DMS53 treated with DMSO at 0.1 percent for 48 hours (cell line): ENCODE results near the gene SPATA18.
A peak's percentile ranks its signal among the peaks of the same experiment; 100 is the strongest.

Experiments
- DNase-seq: peaks from one replicate; lab custom pipeline; 2025; ENCODE audit not compliant: unreplicated experiment; lab: John Stamatoyannopoulos, UW

Gene SPATA18

GRCh38 chr4:52051213-52051614, at the start of gene SPATA18:
Gene SPATA18, plus strand, starts transcription at chr4:52051304. Its CDS starts 401 bp downstream, at chr4:52051705.
- DNase-seq = no peak

GRCh38 chr4:52001616-52002015, 49.5 kb upstream of the SPATA18 start:
- DNase-seq = peak; percentile 4

GRCh38 chr4:52004414-52004813, 46.7 kb upstream of the SPATA18 start:
- DNase-seq = no peak

GRCh38 chr4:52005604-52006273, 45.4 kb upstream of the SPATA18 start:
- no peak for DNase-seq

- no peak for DNase-seq
Observed at GRCh38 chr4:52006887-52007286, 44.2 kb upstream of the SPATA18 start.

- DNase-seq = no peak
Observed at GRCh38 chr4:52010986-52011385, 40.1 kb upstream of the SPATA18 start.

- no peak for DNase-seq
Observed at GRCh38 chr4:52012651-52013050, 38.5 kb upstream of the SPATA18 start.

- no peak for DNase-seq
Observed at GRCh38 chr4:52014903-52015302, 36.2 kb upstream of the SPATA18 start.

GRCh38 chr4:52015366-52015765, 35.7 kb upstream of the SPATA18 start:
- DNase-seq = no peak

GRCh38 chr4:52016981-52017380, 34.1 kb upstream of the SPATA18 start:
- DNase-seq = no peak

GRCh38 chr4:52017814-52018213, 33.3 kb upstream of the SPATA18 start:
- DNase-seq = no peak

GRCh38 chr4:52019936-52020657, 31.0 kb upstream of the SPATA18 start, which contains the start of gene LRRC66:
Gene LRRC66, minus strand, starts transcription at chr4:52020363. Its CDS starts 2,750 bp downstream, at chr4:52017613.
- no peak for DNase-seq

- no peak for DNase-seq
Observed at GRCh38 chr4:52028970-52029369, 22.1 kb upstream of the SPATA18 start.

- DNase-seq = no peak
Observed at GRCh38 chr4:52032005-52032404, 19.1 kb upstream of the SPATA18 start.

GRCh38 chr4:52035190-52035589, 15.9 kb upstream of the SPATA18 start:
- DNase-seq = no peak

GRCh38 chr4:52036886-52037530, 14.1 kb upstream of the SPATA18 start:
- DNase-seq = no peak

GRCh38 chr4:52037689-52038102, 13.4 kb upstream of the SPATA18 start:
- DNase-seq = no peak

- DNase-seq = no peak
Observed at GRCh38 chr4:52038103-52038912, 12.8 kb upstream of the SPATA18 start, which contains the start of gene SGCB. Gene SGCB, minus strand, starts transcription at chr4:52038299. Its CDS starts 40 bp downstream, at chr4:52038259.

- DNase-seq = no peak
Observed at GRCh38 chr4:52045028-52045427, 6.1 kb upstream of the SPATA18 start.

GRCh38 chr4:52049266-52049665, 1.8 kb upstream of the SPATA18 start:
- no peak for DNase-seq
